GM19193 (cell line): ENCODE measurements around the gene RBM45.

Experiments used
- POLR2A ChIP-seq: IDR thresholded peaks from 4 replicates; pipeline ENCODE4 v1.6.1; 2011; ENCODE audit not compliant: insufficient read depth, insufficient read length; ENCODE audit errors: extremely low read depth

The RBM45 gene

GRCh38 chr2:178177066-178177679 is 64.9 kb downstream of the RBM45 start:
- TF ChIP-seq POLR2A = no peak
